ENCODE results near the gene BPI.

DNA sequence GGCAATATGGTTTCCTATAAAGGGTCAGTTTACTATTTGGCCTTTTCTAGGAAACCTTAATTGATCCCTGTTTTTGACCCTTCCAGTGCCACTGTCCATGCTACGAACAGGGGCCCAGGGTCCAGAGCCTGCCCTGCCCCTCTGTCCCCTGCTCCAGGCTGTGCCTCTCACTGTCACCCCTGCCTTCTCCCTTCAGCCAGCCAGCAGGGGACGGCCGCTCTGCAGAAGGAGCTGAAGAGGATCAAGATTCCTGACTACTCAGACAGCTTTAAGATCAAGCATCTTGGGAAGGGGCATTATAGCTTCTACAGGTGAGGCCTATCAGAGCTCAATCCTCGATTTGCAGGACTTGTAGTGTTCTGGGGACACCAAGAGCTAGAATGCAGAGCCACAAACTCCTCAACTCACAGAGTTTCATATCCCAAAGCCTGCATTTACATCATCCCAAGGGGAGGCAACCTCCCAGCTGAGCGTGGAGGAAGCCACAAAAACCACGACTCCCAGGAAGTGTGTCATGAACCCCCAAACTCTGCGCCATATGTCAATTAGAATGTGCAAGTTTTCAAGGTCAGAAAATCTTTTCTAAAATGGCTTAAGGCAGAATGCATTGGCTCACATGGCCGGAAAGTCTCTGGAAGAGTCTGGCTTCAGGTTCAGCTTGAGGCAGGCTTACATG is 3.6 kb downstream of the BPI start:
- no peak for TF ChIP-seq CTCF (IDR thresholded peaks at IDR 0.05; ENCODE audit: low read length)
- TF ChIP-seq EZH2 (IDR thresholded peaks at IDR 0.05; ENCODE audit: borderline replicate concordance, low read length): no peak
